HEK293 (cell line): ENCODE measurements around the gene CNOT4.
A peak's percentile ranks its signal among the peaks of the same experiment; 100 is the strongest.

Experiments used
- SP7 ChIP-seq: fragments of 450-650 bp; formaldehyde crosslinking; IDR thresholded peaks from 2 replicates; pipeline ENCODE4 v1.5.1; 2016; ENCODE audit warnings: missing biosample characterization, missing genetic modification characterization
- TF ChIP-seq, protein P1 (sequence below): fragments of 450-650 bp; formaldehyde crosslinking; IDR thresholded peaks from 2 replicates; pipeline ENCODE4 v1.5.1; 2016; ENCODE audit warnings: missing biosample characterization, missing genetic modification characterization

- no peak for TF ChIP-seq SP7 (tag by site-specific recombination)
- TF ChIP-seq, protein P1, sequence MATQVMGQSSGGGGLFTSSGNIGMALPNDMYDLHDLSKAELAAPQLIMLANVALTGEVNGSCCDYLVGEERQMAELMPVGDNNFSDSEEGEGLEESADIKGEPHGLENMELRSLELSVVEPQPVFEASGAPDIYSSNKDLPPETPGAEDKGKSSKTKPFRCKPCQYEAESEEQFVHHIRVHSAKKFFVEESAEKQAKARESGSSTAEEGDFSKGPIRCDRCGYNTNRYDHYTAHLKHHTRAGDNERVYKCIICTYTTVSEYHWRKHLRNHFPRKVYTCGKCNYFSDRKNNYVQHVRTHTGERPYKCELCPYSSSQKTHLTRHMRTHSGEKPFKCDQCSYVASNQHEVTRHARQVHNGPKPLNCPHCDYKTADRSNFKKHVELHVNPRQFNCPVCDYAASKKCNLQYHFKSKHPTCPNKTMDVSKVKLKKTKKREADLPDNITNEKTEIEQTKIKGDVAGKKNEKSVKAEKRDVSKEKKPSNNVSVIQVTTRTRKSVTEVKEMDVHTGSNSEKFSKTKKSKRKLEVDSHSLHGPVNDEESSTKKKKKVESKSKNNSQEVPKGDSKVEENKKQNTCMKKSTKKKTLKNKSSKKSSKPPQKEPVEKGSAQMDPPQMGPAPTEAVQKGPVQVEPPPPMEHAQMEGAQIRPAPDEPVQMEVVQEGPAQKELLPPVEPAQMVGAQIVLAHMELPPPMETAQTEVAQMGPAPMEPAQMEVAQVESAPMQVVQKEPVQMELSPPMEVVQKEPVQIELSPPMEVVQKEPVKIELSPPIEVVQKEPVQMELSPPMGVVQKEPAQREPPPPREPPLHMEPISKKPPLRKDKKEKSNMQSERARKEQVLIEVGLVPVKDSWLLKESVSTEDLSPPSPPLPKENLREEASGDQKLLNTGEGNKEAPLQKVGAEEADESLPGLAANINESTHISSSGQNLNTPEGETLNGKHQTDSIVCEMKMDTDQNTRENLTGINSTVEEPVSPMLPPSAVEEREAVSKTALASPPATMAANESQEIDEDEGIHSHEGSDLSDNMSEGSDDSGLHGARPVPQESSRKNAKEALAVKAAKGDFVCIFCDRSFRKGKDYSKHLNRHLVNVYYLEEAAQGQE (tag by site-specific recombination): peak; percentile 96
Observed at GRCh38 chr7:135441791-135442190, 68.1 kb downstream of the CNOT4 start.
